Activated naive CD4-positive, alpha-beta T cell treated with anti-CD3 and anti-CD28 coated beads, Interleukin-2, amount 50 U/mL, for 24 hours (primary cell): ENCODE results near the gene DENND4C.
"Not testable (repeated sequence)": the region's sequence is repeated elsewhere in the genome, so short reads cannot be mapped to it uniquely, and the experiment has no call there.

ENCODE experiments used
- H3K27ac Mint-ChIP-seq: one replicate; pipeline ENCODE4 v1.8.0; 2021; ENCODE audit warnings: mild to moderate bottlenecking, mixed read lengths
- H3K27me3 Mint-ChIP-seq: one replicate; pipeline ENCODE4 v1.8.0; 2021; ENCODE audit warnings: mixed read lengths
- H3K36me3 Mint-ChIP-seq: one replicate; pipeline ENCODE4 v1.8.0; 2021; ENCODE audit warnings: mixed read lengths
- H3K4me1 Mint-ChIP-seq: one replicate; pipeline ENCODE4 v1.8.0; 2021; ENCODE audit warnings: mixed read lengths
- H3K4me3 Mint-ChIP-seq: one replicate; pipeline ENCODE4 v1.8.0; 2021; ENCODE audit warnings: mild to moderate bottlenecking, mixed read lengths
- H3K9me3 Mint-ChIP-seq: one replicate; pipeline ENCODE4 v1.8.0; 2021; ENCODE audit warnings: mixed read lengths

Gene DENND4C

DNA sequence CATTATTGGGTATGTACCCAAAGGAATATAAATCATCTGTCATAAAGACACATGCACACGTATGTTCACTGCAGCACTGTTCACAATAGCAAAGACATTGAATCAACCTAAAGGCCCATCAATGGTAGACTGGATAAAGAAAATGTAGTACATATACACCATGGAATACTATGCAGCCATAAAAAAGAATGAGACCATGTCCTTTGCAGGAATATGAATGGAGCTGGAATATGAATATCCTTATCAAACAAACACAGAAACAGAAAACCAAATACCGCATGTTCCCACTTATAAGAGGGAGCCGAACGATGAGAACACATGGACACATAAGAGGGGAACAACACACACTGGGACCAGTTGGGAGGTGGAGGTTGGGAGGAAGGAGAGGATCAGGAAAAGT lies 159.0 kb downstream of the DENND4C start:
- not testable (repeated sequence) for H3K4me3 Mint-ChIP-seq, H3K9me3 Mint-ChIP-seq, H3K27ac Mint-ChIP-seq, H3K36me3 Mint-ChIP-seq, H3K4me1 Mint-ChIP-seq, H3K27me3 Mint-ChIP-seq

DNA sequence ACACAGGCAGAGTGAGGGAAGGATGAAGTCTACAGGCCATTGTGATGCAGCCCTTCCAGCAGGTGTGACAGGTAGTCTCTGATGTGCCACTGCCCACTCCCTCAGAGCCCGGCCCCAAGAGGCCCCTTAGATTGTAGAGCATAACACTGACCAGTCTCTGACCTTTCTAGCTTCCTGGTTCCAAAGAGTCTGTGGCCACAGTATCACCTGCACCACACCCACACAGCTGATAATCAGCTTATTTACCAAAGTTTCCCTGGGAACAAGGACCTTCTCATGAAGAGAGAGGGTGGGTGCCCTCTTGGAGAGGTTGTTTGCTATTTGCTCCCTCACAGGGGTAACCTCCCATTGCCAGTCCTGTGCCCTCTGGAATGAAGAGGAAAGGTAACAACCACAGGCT lies 167.4 kb downstream of the DENND4C start:
- H3K36me3 Mint-ChIP-seq = no peaks in the 10 kb centered on the region
- no peaks in the 10 kb centered on the region for H3K4me1 Mint-ChIP-seq
- H3K4me3 Mint-ChIP-seq = no peak overlapping the region
- no peaks in the 10 kb centered on the region for H3K27me3 Mint-ChIP-seq
- no peak overlapping the region for H3K27ac Mint-ChIP-seq
- H3K9me3 Mint-ChIP-seq = no peaks in the 10 kb centered on the region

DNA sequence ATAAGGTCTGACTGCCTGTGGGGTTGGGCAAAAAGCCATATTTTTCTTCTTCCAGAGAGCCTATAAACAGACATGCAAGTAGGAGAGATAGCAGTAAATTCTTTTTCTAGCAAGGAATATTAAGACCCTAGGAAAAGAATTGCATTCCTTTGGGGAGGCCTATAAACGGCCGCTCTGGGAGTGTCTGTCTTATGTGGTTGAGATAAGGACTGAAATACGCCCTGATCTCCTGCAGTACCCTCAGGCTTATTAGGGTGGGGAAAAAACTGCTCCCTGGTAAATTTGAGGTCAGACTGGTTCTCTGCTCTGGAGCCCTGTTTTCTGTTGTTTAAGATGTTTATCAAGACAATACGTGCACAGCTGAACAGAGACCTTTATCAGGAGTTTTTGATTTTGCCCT lies 172.7 kb downstream of the DENND4C start:
- H3K4me3 Mint-ChIP-seq, H3K4me1 Mint-ChIP-seq, H3K27ac Mint-ChIP-seq, H3K9me3 Mint-ChIP-seq, H3K27me3 Mint-ChIP-seq, H3K36me3 Mint-ChIP-seq: not testable (repeated sequence)

DNA sequence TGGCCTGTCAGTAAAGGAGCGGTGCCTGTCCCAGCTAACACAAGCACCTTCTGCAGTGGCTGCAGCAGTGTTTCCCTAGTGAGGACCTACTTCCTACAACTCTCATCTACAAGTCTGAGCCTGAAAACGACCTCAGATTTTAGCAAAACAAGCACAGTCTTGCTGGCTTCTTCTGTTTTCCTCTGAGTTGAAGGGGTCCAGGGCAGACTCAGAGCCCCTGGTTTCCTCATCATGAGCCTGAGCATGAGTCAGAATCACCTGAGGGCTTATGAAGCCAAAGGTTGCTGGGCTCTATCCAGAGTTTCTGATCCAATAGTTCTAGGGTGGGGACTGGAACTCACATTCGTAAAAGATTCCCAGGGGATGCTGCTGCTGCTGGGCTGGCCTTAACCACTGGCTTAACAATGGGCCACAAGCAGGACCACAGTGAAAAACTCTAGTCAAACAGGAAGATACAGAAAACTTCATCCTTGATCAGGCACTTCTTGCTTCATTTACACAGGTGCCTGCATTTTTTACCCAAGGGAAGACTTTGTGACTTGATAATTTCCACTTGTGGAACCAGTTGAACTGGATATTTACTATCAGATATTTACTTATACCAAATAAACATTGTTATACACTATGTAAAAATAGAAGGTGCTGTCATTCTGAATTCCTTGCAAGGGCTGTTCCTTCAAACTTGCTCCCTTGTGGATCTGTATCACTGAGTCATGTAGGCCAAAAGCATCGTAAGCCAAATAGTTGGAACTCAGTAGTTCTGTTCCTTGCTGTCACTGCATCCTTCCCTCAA lies 174.0 kb downstream of the DENND4C start:
- Mint-ChIP-seq H3K36me3 (no peaks in the 10 kb centered on the region), H3K4me3 (no peak overlapping the region), H3K4me1 (peaks cover 8% of the 10 kb centered on the region), H3K27me3 (no peaks in the 10 kb centered on the region), H3K9me3 (no peaks in the 10 kb centered on the region), H3K27ac (no peak overlapping the region)

DNA sequence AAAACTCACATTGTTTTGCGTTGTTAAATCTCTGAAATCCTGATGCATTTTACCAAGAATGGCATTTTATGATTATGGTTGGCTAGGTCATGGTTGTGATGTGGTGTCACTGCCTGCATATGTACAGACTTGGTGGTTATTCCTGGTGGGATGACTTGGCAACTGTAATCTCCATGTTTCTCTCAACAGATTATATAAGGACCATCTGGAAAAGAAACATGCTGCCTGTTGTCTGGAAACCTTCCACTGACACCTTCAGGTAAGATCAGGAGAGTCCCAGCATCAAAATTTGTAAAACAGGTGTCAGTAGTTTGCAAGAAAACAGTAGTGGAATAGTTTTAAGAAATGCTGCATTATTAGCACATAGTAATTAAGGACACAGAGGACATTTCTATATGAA lies 175.3 kb downstream of the DENND4C start:
- Mint-ChIP-seq H3K36me3 (no peaks in the 10 kb centered on the region), H3K9me3 (no peaks in the 10 kb centered on the region), H3K4me3 (no peak overlapping the region), H3K27ac (no peak overlapping the region), H3K27me3 (no peaks in the 10 kb centered on the region), H3K4me1 (peaks cover 16% of the 10 kb centered on the region)

DNA sequence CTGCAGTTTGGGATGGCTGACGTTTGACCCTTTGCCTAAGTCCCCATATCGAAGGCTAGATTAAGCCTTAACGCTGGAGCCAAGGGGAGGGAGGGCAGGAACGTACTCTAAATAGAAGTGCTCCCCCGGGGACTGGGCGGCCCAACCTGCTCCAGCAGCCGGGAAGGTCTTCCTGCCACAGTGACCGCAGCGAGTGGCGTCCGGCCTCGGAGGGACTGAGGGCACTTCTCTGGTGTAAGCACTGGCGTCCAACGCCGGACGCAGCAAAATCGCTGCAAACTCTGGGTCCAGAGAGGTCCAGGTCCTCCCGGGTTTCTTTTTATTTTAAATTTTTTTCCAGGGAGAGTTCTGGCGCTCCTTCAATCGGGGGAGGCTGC lies 177.8 kb downstream of the DENND4C start:
- Mint-ChIP-seq H3K4me1 (peaks cover 16% of the 10 kb centered on the region), H3K27me3 (no peaks in the 10 kb centered on the region), H3K9me3 (no peaks in the 10 kb centered on the region), H3K27ac (no peak overlapping the region), H3K36me3 (peaks cover 2% of the 10 kb centered on the region), H3K4me3 (peak overlapping the region; percentile 90)

DNA sequence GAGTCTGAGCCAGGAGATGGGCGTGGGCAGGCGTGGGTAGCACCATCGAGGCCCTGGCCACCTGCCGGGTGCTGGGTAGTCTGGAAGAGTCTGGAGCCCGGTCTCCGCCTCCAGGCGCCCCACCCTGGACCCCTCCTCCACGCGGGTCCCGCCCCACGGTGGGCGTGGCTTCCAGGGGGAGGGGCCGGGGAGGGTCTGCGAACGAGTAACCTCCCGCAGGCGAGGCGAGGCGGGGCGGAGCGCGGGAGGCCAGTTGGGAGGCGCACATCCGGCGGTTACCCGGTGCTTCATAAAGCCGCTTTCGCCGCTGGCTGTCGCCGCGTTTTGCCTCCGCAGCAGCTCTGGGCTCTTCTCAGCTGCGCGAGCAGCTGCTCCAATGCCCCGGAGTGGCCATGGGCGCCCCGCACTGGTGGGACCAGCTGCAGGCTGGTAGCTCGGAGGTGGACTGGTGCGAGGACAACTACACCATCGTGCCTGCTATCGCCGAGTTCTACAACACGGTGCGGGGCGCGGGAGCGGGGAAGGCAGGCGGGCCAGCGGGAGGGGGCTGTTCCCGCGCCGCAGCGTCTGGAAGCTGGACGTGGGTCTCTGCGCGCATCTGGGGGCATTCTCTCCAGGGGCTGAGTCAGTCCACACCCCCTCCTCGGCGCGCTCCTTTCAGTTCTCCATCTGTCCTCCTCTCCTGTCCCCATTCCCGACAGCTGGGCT lies 178.4 kb downstream of the DENND4C start, which contains the start of gene ACER2:
Gene ACER2 (plus strand): TSS at position 317 of the 708 bp plus-strand sequence. CDS start 76 bp downstream, at position 393.
- H3K4me3 Mint-ChIP-seq = peak within 1 kb of the TSS; percentile 90
- H3K27me3 Mint-ChIP-seq = no peaks in the 10 kb centered on the region
- peak within 1 kb of the TSS; percentile 68 for H3K27ac Mint-ChIP-seq
- H3K4me1 Mint-ChIP-seq = peaks cover 16% of the 10 kb centered on the region
- H3K36me3 Mint-ChIP-seq = peaks cover 2% of the 10 kb centered on the region
- no peaks in the 10 kb centered on the region for H3K9me3 Mint-ChIP-seq

DNA sequence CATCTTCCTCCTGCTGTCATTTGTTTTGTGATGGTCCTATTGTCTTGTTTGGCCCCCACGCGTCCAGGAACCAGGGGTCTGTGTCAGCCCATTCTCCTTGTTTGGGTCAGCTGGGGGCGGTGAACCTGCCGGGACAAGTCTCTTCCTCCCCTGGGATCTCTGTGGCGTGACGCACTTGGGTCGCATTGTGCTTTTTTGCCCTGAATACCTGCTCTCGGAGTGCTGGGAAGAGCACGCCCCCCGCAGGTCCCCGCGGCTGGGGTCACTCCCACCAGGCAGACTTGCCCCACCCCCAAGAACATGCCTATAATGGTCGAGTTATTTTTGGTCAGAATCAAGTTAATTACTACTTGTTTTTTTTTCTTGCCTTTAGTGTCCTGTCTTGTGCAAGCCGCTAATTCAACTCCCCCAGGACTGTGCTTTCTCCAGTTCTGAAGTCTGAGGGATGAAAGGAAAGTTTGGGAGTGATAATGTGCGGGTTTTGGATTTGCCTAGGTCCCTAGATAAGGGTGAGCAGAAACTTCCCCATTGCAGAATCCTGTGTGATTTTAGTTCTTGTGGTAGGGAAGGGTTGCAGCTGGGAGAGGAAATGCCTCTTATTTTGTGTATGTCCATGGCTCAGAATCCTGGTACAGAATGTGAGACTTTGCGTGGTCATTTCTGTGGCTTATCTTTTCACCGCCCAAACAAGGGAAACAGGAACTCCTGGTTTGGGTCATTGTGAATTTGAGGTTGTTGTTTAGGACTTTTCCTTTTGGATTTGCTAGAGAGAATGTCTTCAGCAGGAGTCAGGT lies 179.1 kb downstream of the DENND4C start:
- peak overlapping the region; percentile 90 for H3K4me3 Mint-ChIP-seq
- H3K9me3 Mint-ChIP-seq = no peaks in the 10 kb centered on the region
- H3K36me3 Mint-ChIP-seq = peaks cover 2% of the 10 kb centered on the region
- H3K27ac Mint-ChIP-seq = peak overlapping the region; percentile 68
- H3K4me1 Mint-ChIP-seq = peaks cover 16% of the 10 kb centered on the region
- no peaks in the 10 kb centered on the region for H3K27me3 Mint-ChIP-seq

DNA sequence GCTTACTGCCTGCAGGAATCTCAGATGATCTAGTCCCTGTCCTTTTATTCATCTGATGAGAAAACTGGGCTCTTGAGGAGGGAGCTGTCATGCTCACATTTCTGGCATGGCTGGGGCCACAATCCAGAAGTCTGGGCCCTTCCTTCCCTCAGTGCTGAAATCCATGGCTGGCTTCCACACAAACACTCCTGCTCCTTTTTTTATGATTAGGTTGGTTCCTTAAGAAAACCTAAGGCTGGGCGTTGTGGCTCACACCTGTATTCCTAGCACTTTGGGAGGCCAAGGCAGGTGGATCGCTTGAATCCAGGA lies 179.7 kb downstream of the DENND4C start:
- H3K4me1 Mint-ChIP-seq = peaks cover 16% of the 10 kb centered on the region
- peak overlapping the region; percentile 90 for H3K4me3 Mint-ChIP-seq
- no peak overlapping the region for H3K27ac Mint-ChIP-seq
- H3K9me3 Mint-ChIP-seq = no peaks in the 10 kb centered on the region
- no peaks in the 10 kb centered on the region for H3K27me3 Mint-ChIP-seq
- peaks cover 4% of the 10 kb centered on the region for H3K36me3 Mint-ChIP-seq

DNA sequence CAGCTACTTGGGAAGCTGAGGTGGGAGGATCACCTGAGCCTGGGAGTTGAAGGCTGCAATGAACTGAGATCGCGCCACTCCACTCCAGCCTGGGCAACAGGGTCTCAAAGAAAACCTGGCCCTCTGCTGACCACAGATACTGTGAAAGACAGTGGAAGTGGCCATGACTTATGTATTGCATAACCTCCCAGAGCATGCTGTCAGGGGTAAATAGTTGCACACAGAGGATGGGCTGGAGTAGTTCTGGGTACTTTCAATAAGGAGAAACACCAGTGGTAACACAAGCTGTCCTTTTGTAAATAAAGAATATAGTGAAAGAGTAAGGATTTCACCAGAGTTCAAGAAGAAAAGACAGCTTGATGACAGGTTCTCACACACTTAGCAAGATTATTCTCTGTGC lies 180.1 kb downstream of the DENND4C start:
- Mint-ChIP-seq H3K4me1 (peaks cover 16% of the 10 kb centered on the region), H3K4me3 (no peak overlapping the region), H3K36me3 (peaks cover 4% of the 10 kb centered on the region), H3K9me3 (no peaks in the 10 kb centered on the region), H3K27me3 (no peaks in the 10 kb centered on the region), H3K27ac (no peak overlapping the region)

DNA sequence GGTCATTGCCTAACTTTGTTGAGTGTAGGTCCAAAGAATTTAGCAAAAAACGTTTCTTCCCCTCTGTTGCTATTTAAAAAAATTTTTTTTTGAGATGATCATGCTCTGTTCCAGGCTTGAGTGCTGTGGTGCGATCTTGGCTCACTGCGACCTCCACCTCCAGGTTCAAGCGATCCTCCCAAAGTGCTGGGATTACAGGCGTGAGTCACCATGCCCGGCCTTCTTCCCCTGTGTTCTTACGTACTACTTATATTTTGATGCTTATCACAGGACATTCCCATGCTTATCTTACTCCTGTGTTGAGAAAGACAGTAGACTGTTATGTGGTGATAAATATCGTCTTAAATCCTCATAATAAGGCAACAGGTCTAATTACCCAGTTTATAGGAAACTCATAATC lies 180.8 kb downstream of the DENND4C start:
- Mint-ChIP-seq H3K4me3 (no peak overlapping the region), H3K36me3 (peaks cover 8% of the 10 kb centered on the region)

DNA sequence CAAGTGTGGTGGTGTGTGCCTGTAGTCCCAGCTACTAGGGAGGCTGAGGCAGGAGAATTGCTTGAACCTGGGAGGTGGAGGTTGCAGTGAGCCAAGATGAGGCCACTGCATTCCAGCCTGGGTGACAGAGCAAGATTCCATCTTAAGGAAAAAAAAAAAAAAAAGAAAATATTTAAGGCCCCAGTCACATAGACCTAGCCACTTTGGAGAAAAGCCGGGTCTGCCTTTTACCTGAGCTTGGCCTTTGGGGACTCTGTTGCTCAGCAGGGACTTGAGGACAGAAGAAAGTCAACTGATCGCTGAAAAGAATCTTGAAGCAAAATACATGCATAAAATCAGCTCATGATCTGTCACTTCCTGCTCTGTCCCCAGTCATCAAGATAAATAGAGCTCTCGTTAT lies 183.0 kb downstream of the DENND4C start:
- not testable (repeated sequence) for H3K27me3 Mint-ChIP-seq, H3K9me3 Mint-ChIP-seq, H3K4me3 Mint-ChIP-seq, H3K27ac Mint-ChIP-seq
- Mint-ChIP-seq H3K4me1 (peaks cover 11% of the 10 kb centered on the region), H3K36me3 (peaks cover 14% of the 10 kb centered on the region)

More for the DNA sequence above, 180.8 kb downstream of the DENND4C start:
- Mint-ChIP-seq H3K9me3 (no peaks in the 10 kb centered on the region), H3K4me1 (peaks cover 16% of the 10 kb centered on the region), H3K27me3 (no peaks in the 10 kb centered on the region), H3K27ac (no peak overlapping the region)

DNA sequence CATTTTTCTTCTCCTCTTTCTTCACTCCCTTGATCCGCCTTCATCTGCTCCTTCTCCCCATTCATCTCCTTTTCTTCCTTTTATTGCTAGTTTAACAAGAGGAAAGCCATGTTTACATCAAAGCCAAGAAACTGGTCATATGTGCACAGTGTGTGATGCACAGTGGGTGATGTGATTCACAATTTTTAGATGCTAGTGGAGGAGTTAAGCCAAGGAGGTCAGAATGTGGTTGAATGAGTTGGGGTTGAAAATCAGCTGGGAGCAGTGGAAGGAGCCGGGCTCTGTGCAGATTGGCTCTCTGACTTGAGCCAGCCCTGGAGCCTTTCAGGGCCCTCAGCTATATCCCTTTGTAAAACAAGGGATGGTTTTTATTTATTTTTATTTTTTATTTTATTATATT lies 185.7 kb downstream of the DENND4C start:
- no peak overlapping the region for H3K4me3 Mint-ChIP-seq
- no peaks in the 10 kb centered on the region for H3K4me1 Mint-ChIP-seq
- no peaks in the 10 kb centered on the region for H3K9me3 Mint-ChIP-seq
- no peaks in the 10 kb centered on the region for H3K27me3 Mint-ChIP-seq
- H3K27ac Mint-ChIP-seq = no peak overlapping the region
- peaks cover 14% of the 10 kb centered on the region for H3K36me3 Mint-ChIP-seq

DNA sequence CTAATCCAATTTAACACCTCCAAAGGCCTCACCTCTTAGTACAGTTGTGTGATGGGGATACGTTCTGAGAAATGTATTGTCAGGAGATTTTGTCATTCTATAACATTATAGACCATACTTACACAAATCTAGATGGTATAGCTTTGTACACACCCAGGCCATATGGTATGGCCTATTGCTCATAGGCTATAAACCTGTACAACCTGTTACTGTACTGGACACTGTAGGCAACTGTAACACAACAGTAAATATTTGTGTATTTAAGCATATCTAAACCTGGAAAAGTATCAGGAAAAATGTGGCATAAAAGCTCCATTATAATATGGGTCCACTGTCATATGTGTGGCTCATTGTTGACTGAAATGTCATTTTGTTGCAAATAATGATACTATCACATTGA lies 190.4 kb downstream of the DENND4C start:
- Mint-ChIP-seq H3K27me3 (no peaks in the 10 kb centered on the region), H3K27ac (no peak overlapping the region), H3K36me3 (peaks cover 9% of the 10 kb centered on the region), H3K4me1 (no peaks in the 10 kb centered on the region), H3K9me3 (no peaks in the 10 kb centered on the region), H3K4me3 (no peak overlapping the region)
